PC-9 (cell line): ENCODE measurements around the gene SOX13.

Experiments used
- CTCF ChIP-seq: fragments of 200-600 bp; sonication (generic); conservative IDR thresholded peaks from 2 replicates; pipeline ENCODE4 v1.6.1; 2017; ENCODE audit warnings: mixed run types, antibody characterized with exemption, mild to moderate bottlenecking, moderate library complexity
- EZH2 ChIP-seq: fragments of 200-600 bp; sonication (generic); IDR thresholded peaks from 2 replicates; pipeline ENCODE4 v1.8.0; 2017; ENCODE audit warnings: antibody characterized with exemption, low read depth

- TF ChIP-seq CTCF (no peak), EZH2 (no peak)
These were observed 31.6 kb downstream of the SOX13 start for GRCh38 chr1:204104331-204105130.
